HEK293T (cell line): ENCODE data around the gene ELF1.

Source experiments
- ARNT ChIP-seq: fragments of 450-650 bp; IDR thresholded peaks from 2 replicates; pipeline ENCODE4 v1.6.1; 2017; ENCODE audit warnings: mild to moderate bottlenecking
- BHLHE40 ChIP-seq: fragments of 450-650 bp; IDR thresholded peaks from 2 replicates; pipeline ENCODE4 v1.6.1; 2016; ENCODE audit warnings: mild to moderate bottlenecking, moderate library complexity, borderline replicate concordance
- CTBP1 ChIP-seq: fragments of 450-650 bp; IDR thresholded peaks from 2 replicates; pipeline ENCODE4 v1.6.1; 2016; ENCODE audit warnings: borderline replicate concordance
- ELF4 ChIP-seq: fragments of 450-650 bp; IDR thresholded peaks from 2 replicates; pipeline ENCODE4 v1.6.1; 2017; ENCODE audit warnings: antibody characterized with exemption
- FOXM1 ChIP-seq: fragments of 450-650 bp; IDR thresholded peaks from 2 replicates; pipeline ENCODE4 v1.6.1; 2017; ENCODE audit warnings: mild to moderate bottlenecking, borderline replicate concordance
- NFRKB ChIP-seq: fragments of 450-650 bp; IDR thresholded peaks from 2 replicates; pipeline ENCODE4 v1.6.1; 2016; ENCODE audit warnings: mild to moderate bottlenecking, moderate library complexity
- PKNOX1 ChIP-seq: fragments of 450-650 bp; IDR thresholded peaks from 2 replicates; pipeline ENCODE4 v1.6.1; 2016
- SP1 ChIP-seq: fragments of 450-650 bp; IDR thresholded peaks from 2 replicates; pipeline ENCODE4 v1.6.1; 2017
- SUZ12 ChIP-seq: fragments of 450-650 bp; IDR thresholded peaks from 2 replicates; pipeline ENCODE4 v1.6.1; 2016; ENCODE audit warnings: mild to moderate bottlenecking
- TARDBP ChIP-seq: fragments of 450-650 bp; IDR thresholded peaks from 2 replicates; pipeline ENCODE4 v1.6.1; 2016

- TF ChIP-seq SP1 = no peak
- no peak for TF ChIP-seq FOXM1
- TF ChIP-seq BHLHE40 = no peak
- TF ChIP-seq CTBP1 = no peak
- no peak for TF ChIP-seq ARNT
- TF ChIP-seq SUZ12 = no peak
- TF ChIP-seq TARDBP = no peak
- no peak for TF ChIP-seq PKNOX1
- TF ChIP-seq NFRKB = no peak
- no peak for TF ChIP-seq ELF4
Observed at GRCh38 chr13:40994581-40995230, 24.4 kb downstream of the ELF1 start.
